Measurements from ENCODE around the gene ABLIM1. TPM values are rescaled to one million over a fixed set of nuclear protein-coding genes. Genes with fewer than 3 reads are reported as not detected.

ABLIM1 gene
- polyA plus RNA-seq, 4 donors = 25.7 to 59.8 (median 36.8) TPM

GRCh38 chr10:114616103-114616502 lies 42.0 kb downstream of the ABLIM1 start:
- WGBS, 3 donors = 93 to 97% (median 96%) methylated on average over 1 of the region's 1 CpG
- FAIRE-seq = no peak

GRCh38 chr10:114615600-114616007 lies 42.5 kb downstream of the ABLIM1 start:
- Histone ChIP-seq H3K27me3 (ENCODE audit: control insufficient read depth in 3 of 3, insufficient read depth in 3 of 3, low read length in 3 of 3) (no peaks in the 10 kb centered on the region), H3K4me3 (ENCODE audit: low read depth in 1 of 3, low read length in 3 of 3) (no peak overlapping the region), H3K9me3 (ENCODE audit: control insufficient read depth in 2 of 2, insufficient read depth in 1 of 2, low read depth in 1 of 2, low read length in 1 of 2) (peaks cover 0 to 2% of the 10 kb centered on the region in 2 donors), H3K36me3 (ENCODE audit: control insufficient read depth in 3 of 3, insufficient read depth in 2 of 3, low read depth in 1 of 3, low read length in 3 of 3) (peaks cover 0 to 6% (median 0%) of the 10 kb centered on the region in 3 donors), H3K4me1 (ENCODE audit: control insufficient read depth in 3 of 3, insufficient read depth in 2 of 3, low read depth in 1 of 3, low read length in 2 of 3) (peaks cover 5 to 28% (median 15%) of the 10 kb centered on the region in 3 donors), H3K27ac (ENCODE audit: low read depth in 1 of 3, low read length in 2 of 3) (no peak overlapping the region)
- 0 to 49% (median 24%) methylated on average over 1 of the region's 1 CpG for WGBS, 3 donors
- DNase-seq (peak; percentile 27 to 33), FAIRE-seq (no peak)

More at GRCh38 chr10:114616103-114616502, 42.0 kb downstream of the ABLIM1 start:
- DNase-seq = no peak
- H3K9me3 ChIP-seq (ENCODE audit: control insufficient read depth in 2 of 2, insufficient read depth in 1 of 2, low read depth in 1 of 2, low read length in 1 of 2) = peaks cover 0 to 2% of the 10 kb centered on the region in 2 donors
- H3K27me3 ChIP-seq (ENCODE audit: control insufficient read depth in 3 of 3, insufficient read depth in 3 of 3, low read length in 3 of 3) = no peaks in the 10 kb centered on the region
- H3K27ac ChIP-seq (ENCODE audit: low read depth in 1 of 3, low read length in 2 of 3) = no peak overlapping the region
- peaks cover 0 to 6% (median 0%) of the 10 kb centered on the region in 3 donors for H3K36me3 ChIP-seq (ENCODE audit: control insufficient read depth in 3 of 3, insufficient read depth in 2 of 3, low read depth in 1 of 3, low read length in 3 of 3)
- H3K4me1 ChIP-seq (ENCODE audit: control insufficient read depth in 3 of 3, insufficient read depth in 2 of 3, low read depth in 1 of 3, low read length in 2 of 3) = peaks cover 5 to 28% (median 15%) of the 10 kb centered on the region in 3 donors
- H3K4me3 ChIP-seq (ENCODE audit: low read depth in 1 of 3, low read length in 3 of 3) = no peak overlapping the region

- H3K27ac ChIP-seq (ENCODE audit: low read depth in 1 of 3, low read length in 2 of 3) = peak overlapping the region; percentile 63 to 75 (median 64)
- H3K27me3 ChIP-seq (ENCODE audit: control insufficient read depth in 3 of 3, insufficient read depth in 3 of 3, low read length in 3 of 3) = no peaks in the 10 kb centered on the region
- H3K4me3 ChIP-seq (ENCODE audit: low read depth in 1 of 3, low read length in 3 of 3) = no peak overlapping the region
- 17 to 63% (median 35%) methylated on average over 4 of the region's 4 CpGs for WGBS, 3 donors
- DNase-seq (peak; percentile 78 to 86), FAIRE-seq (no peak)
- peaks cover 0 to 2% of the 10 kb centered on the region in 2 donors for H3K9me3 ChIP-seq (ENCODE audit: control insufficient read depth in 2 of 2, insufficient read depth in 1 of 2, low read depth in 1 of 2, low read length in 1 of 2)
- H3K4me1 ChIP-seq (ENCODE audit: control insufficient read depth in 3 of 3, insufficient read depth in 2 of 3, low read depth in 1 of 3, low read length in 2 of 3) = peaks cover 5 to 28% (median 15%) of the 10 kb centered on the region in 3 donors
- H3K36me3 ChIP-seq (ENCODE audit: control insufficient read depth in 3 of 3, insufficient read depth in 2 of 3, low read depth in 1 of 3, low read length in 3 of 3) = peaks cover 0 to 3% (median 0%) of the 10 kb centered on the region in 3 donors
These were observed 44.7 kb downstream of the ABLIM1 start for GRCh38 chr10:114613237-114613979.

- 94 to 100% (median 94%) methylated on average over 1 of the region's 1 CpG for WGBS, 3 donors
- Histone ChIP-seq H3K27ac (ENCODE audit: low read depth in 1 of 3, low read length in 2 of 3) (no peak overlapping the region), H3K36me3 (ENCODE audit: control insufficient read depth in 3 of 3, insufficient read depth in 2 of 3, low read depth in 1 of 3, low read length in 3 of 3) (peaks cover 0 to 2% (median 0%) of the 10 kb centered on the region in 3 donors), H3K4me1 (ENCODE audit: control insufficient read depth in 3 of 3, insufficient read depth in 2 of 3, low read depth in 1 of 3, low read length in 2 of 3) (peaks cover 5 to 28% (median 15%) of the 10 kb centered on the region in 3 donors), H3K4me3 (ENCODE audit: low read depth in 1 of 3, low read length in 3 of 3) (no peak overlapping the region), H3K27me3 (ENCODE audit: control insufficient read depth in 3 of 3, insufficient read depth in 3 of 3, low read length in 3 of 3) (no peaks in the 10 kb centered on the region), H3K9me3 (ENCODE audit: control insufficient read depth in 2 of 2, insufficient read depth in 1 of 2, low read depth in 1 of 2, low read length in 1 of 2) (peaks cover 0 to 2% of the 10 kb centered on the region in 2 donors)
- DNase-seq (no peak), FAIRE-seq (no peak)
These were observed 46.5 kb downstream of the ABLIM1 start for GRCh38 chr10:114611617-114612016.

- Histone ChIP-seq H3K4me1 (ENCODE audit: control insufficient read depth in 3 of 3, insufficient read depth in 2 of 3, low read depth in 1 of 3, low read length in 2 of 3) (peaks cover 5 to 28% (median 16%) of the 10 kb centered on the region in 3 donors), H3K4me3 (ENCODE audit: low read depth in 1 of 3, low read length in 3 of 3) (no peak overlapping the region), H3K9me3 (ENCODE audit: control insufficient read depth in 2 of 2, insufficient read depth in 1 of 2, low read depth in 1 of 2, low read length in 1 of 2) (peaks cover 0 to 2% of the 10 kb centered on the region in 2 donors), H3K27ac (ENCODE audit: low read depth in 1 of 3, low read length in 2 of 3) (no peak overlapping the region), H3K27me3 (ENCODE audit: control insufficient read depth in 3 of 3, insufficient read depth in 3 of 3, low read length in 3 of 3) (no peaks in the 10 kb centered on the region), H3K36me3 (ENCODE audit: control insufficient read depth in 3 of 3, insufficient read depth in 2 of 3, low read depth in 1 of 3, low read length in 3 of 3) (no peaks in the 10 kb centered on the region)
- DNase-seq (no peak), FAIRE-seq (no peak)
- 90 to 96% (median 93%) methylated on average over 8 of the region's 8 CpGs for WGBS, 3 donors
These were observed 48.3 kb downstream of the ABLIM1 start for GRCh38 chr10:114609518-114610426.

- H3K27me3 ChIP-seq (ENCODE audit: control insufficient read depth in 3 of 3, insufficient read depth in 3 of 3, low read length in 3 of 3) = no peaks in the 10 kb centered on the region
- H3K9me3 ChIP-seq (ENCODE audit: control insufficient read depth in 2 of 2, insufficient read depth in 1 of 2, low read depth in 1 of 2, low read length in 1 of 2) = peaks cover 0 to 2% of the 10 kb centered on the region in 2 donors
- FAIRE-seq (no peak), DNase-seq (no peak)
- H3K36me3 ChIP-seq (ENCODE audit: control insufficient read depth in 3 of 3, insufficient read depth in 2 of 3, low read depth in 1 of 3, low read length in 3 of 3) = no peaks in the 10 kb centered on the region
- H3K4me1 ChIP-seq (ENCODE audit: control insufficient read depth in 3 of 3, insufficient read depth in 2 of 3, low read depth in 1 of 3, low read length in 2 of 3) = peaks cover 3 to 7% (median 4%) of the 10 kb centered on the region in 3 donors
- no peak overlapping the region for H3K4me3 ChIP-seq (ENCODE audit: low read depth in 1 of 3, low read length in 3 of 3)
- 71 to 81% (median 78%) methylated on average over 8 of the region's 8 CpGs for WGBS, 3 donors
- H3K27ac ChIP-seq (ENCODE audit: low read depth in 1 of 3, low read length in 2 of 3) = no peak overlapping the region
These were observed 50.6 kb downstream of the ABLIM1 start for GRCh38 chr10:114607358-114607998.

- Histone ChIP-seq H3K27me3 (ENCODE audit: control insufficient read depth in 3 of 3, insufficient read depth in 3 of 3, low read length in 3 of 3) (no peaks in the 10 kb centered on the region), H3K4me1 (ENCODE audit: control insufficient read depth in 3 of 3, insufficient read depth in 2 of 3, low read depth in 1 of 3, low read length in 2 of 3) (peaks cover 0 to 3% (median 0%) of the 10 kb centered on the region in 3 donors), H3K27ac (ENCODE audit: low read depth in 1 of 3, low read length in 2 of 3) (no peak overlapping the region), H3K4me3 (ENCODE audit: low read depth in 1 of 3, low read length in 3 of 3) (no peak overlapping the region), H3K36me3 (ENCODE audit: control insufficient read depth in 3 of 3, insufficient read depth in 2 of 3, low read depth in 1 of 3, low read length in 3 of 3) (peaks cover 0 to 7% (median 0%) of the 10 kb centered on the region in 3 donors), H3K9me3 (ENCODE audit: control insufficient read depth in 2 of 2, insufficient read depth in 1 of 2, low read depth in 1 of 2, low read length in 1 of 2) (no peaks in the 10 kb centered on the region)
- 61 to 78% (median 63%) methylated on average over 4 of the region's 4 CpGs for WGBS, 3 donors
- FAIRE-seq = no peak
- peak in 1 of 2 donors; percentile 34 for DNase-seq
These were observed 52.8 kb downstream of the ABLIM1 start for GRCh38 chr10:114605155-114605797.

Measured in small intestine (tissue), 7 donors.